ENCODE data around the gene GPR161.

Gene GPR161

GRCh38 chr1:168135116-168135920, 1.4 kb downstream of the GPR161 start:
- no peak for TF ChIP-seq CTCF (conservative IDR thresholded peaks at IDR 0.05)
- no peak for TF ChIP-seq ZFX (IDR thresholded peaks at IDR 0.05)
- H3K27ac ChIP-seq: no peak overlapping the region

- no peak overlapping the region for H3K27ac ChIP-seq
- TF ChIP-seq CTCF (conservative IDR thresholded peaks at IDR 0.05) (no peak), ZFX (IDR thresholded peaks at IDR 0.05) (no peak)
These were observed 2.1 kb downstream of the GPR161 start for GRCh38 chr1:168134642-168135041.

GRCh38 chr1:168134132-168134531, 2.6 kb downstream of the GPR161 start:
- H3K27ac ChIP-seq: no peak overlapping the region
- TF ChIP-seq ZFX (IDR thresholded peaks at IDR 0.05) (no peak), CTCF (conservative IDR thresholded peaks at IDR 0.05) (no peak)

- TF ChIP-seq CTCF (conservative IDR thresholded peaks at IDR 0.05) (no peak), ZFX (IDR thresholded peaks at IDR 0.05) (no peak)
- H3K27ac ChIP-seq: no peak overlapping the region
These were observed 6.8 kb downstream of the GPR161 start for GRCh38 chr1:168129933-168130332.

- TF ChIP-seq CTCF (conservative IDR thresholded peaks at IDR 0.05) (no peak), ZFX (IDR thresholded peaks at IDR 0.05) (no peak)
- H3K27ac ChIP-seq: no peak overlapping the region
These were observed 9.2 kb downstream of the GPR161 start for GRCh38 chr1:168127503-168127902.

GRCh38 chr1:168125051-168125450, 11.7 kb downstream of the GPR161 start:
- no peak for TF ChIP-seq ZFX (IDR thresholded peaks at IDR 0.05)
- TF ChIP-seq CTCF (conservative IDR thresholded peaks at IDR 0.05): no peak
- H3K27ac ChIP-seq: no peak overlapping the region

GRCh38 chr1:168121401-168122011, 15.2 kb downstream of the GPR161 start:
- TF ChIP-seq CTCF (conservative IDR thresholded peaks at IDR 0.05): no peak
- no peak for TF ChIP-seq ZFX (IDR thresholded peaks at IDR 0.05)
- peak overlapping the region; percentile 7 for H3K27ac ChIP-seq
